ENCODE results near the gene FBXL13. TPM values are rescaled to one million over a fixed set of nuclear protein-coding genes. Genes with fewer than 3 reads are reported as not detected.
"Not testable (repeated sequence)": the region's sequence is repeated elsewhere in the genome, so short reads cannot be mapped to it uniquely, and the experiment has no call there.

The FBXL13 gene
- total RNA-seq, 1 donor: 2.2 TPM

GRCh38 chr7:102769657-102770192 lies 304.9 kb downstream of the FBXL13 start:
- DNase-seq (ENCODE audit: insufficient read length, low spot score, missing footprints): not testable (repeated sequence)

DNA sequence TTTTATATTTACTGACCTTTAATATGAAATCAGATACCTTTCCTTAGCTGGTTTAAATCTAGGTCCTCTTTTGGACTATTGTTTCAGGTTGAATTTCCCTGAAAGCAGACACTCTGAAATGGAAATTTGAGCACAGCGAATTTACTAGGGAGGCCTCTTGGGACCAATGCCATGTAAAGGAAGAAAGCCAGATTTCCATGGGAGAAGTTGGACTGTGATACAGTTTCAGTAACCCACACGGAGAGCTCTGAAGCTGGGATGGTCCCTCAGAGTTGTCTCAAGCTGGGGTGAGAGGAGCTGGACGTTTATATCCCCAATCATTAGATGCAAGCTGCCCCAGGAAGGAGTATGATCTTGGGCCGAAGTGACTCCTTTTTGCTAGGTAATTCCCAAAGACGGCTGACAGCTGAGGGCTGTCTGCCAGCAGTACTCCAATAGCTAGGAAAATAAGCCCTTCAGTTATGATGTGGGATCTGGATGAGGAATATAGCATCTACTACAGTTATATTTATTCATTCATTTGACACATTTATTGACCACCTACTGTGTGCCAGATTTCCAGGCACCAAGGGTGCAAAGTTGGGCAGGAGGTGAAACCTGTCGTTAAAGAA lies 311.2 kb downstream of the FBXL13 start:
- H3K27ac ChIP-seq (ENCODE audit: low read depth, low read length); H3K36me3 ChIP-seq (ENCODE audit: insufficient read depth, low read length); H3K4me2 ChIP-seq (ENCODE audit: insufficient read depth, low read length); H3K4me1 ChIP-seq (ENCODE audit: insufficient read depth, low read length); H3K79me2 ChIP-seq (ENCODE audit: insufficient read depth, low read length); H3K4me3 ChIP-seq (ENCODE audit: insufficient read depth, low read length); H3K9me3 ChIP-seq (ENCODE audit: low read depth, low read length); H4K20me1 ChIP-seq (ENCODE audit: insufficient read depth, low read length); DNase-seq (ENCODE audit: insufficient read length, low spot score, missing footprints); H3K27me3 ChIP-seq (ENCODE audit: insufficient read depth, low read length); H2AFZ ChIP-seq (ENCODE audit: low read length): not testable (repeated sequence)

More at GRCh38 chr7:102769657-102770192, 304.9 kb downstream of the FBXL13 start:
- not testable (repeated sequence) for H2AFZ ChIP-seq (ENCODE audit: low read length); H3K4me3 ChIP-seq (ENCODE audit: insufficient read depth, low read length); H4K20me1 ChIP-seq (ENCODE audit: insufficient read depth, low read length); H3K4me2 ChIP-seq (ENCODE audit: insufficient read depth, low read length); H3K36me3 ChIP-seq (ENCODE audit: insufficient read depth, low read length); H3K9me3 ChIP-seq (ENCODE audit: low read depth, low read length); H3K4me1 ChIP-seq (ENCODE audit: insufficient read depth, low read length); H3K27ac ChIP-seq (ENCODE audit: low read depth, low read length); H3K79me2 ChIP-seq (ENCODE audit: insufficient read depth, low read length); H3K27me3 ChIP-seq (ENCODE audit: insufficient read depth, low read length)

Small RNAs within 50 kb of the gene (small RNA-seq; reads per million reads assigned to genes)
- gene RNU6-1136P: not detected

Other genes starting within 250 kb of the FBXL13 start
- 12.3 and 14.4 TPM in 2 replicates for gene LRRC17, start 161.8 kb downstream of the FBXL13 start, total RNA-seq
- 34.4 and 45.1 TPM in 2 replicates for gene ARMC10, start 344 bp upstream of the FBXL13 start, total RNA-seq
- 8.5 and 10.1 TPM in 2 replicates for gene NAPEPLD, start 74.3 kb upstream of the FBXL13 start, total RNA-seq
- 79.6 and 83.4 TPM in 2 replicates for gene PMPCB, start 222.6 kb upstream of the FBXL13 start, total RNA-seq

All from osteoblast (primary cell).